GM12891 (cell line): Measurements from ENCODE around the gene TBRG4.

Experiments
- DNase-seq: peaks from one replicate; pipeline ENCODE4 v3.0.0; 2011; ENCODE audit warnings: low spot score; ENCODE audit not compliant: insufficient read length
- FAIRE-seq: peaks from 2 replicates; lab custom pipeline; 2011; peaks lifted over from hg19 to GRCh38; lab: Jason Lieb, UNC
- PAX5 ChIP-seq: IDR thresholded peaks from 2 replicates; pipeline ENCODE4 v1.6.1; 2011; ENCODE audit warnings: low read length, moderate library complexity, mild to moderate bottlenecking; ENCODE audit not compliant: insufficient read depth, severe bottlenecking
- POLR2A ChIP-seq: IDR thresholded peaks from 2 replicates; pipeline ENCODE4 v1.6.1; 2011; ENCODE audit warnings: low read depth, low read length, control low read depth
- POLR2AphosphoS5 ChIP-seq: IDR thresholded peaks from 2 replicates; pipeline ENCODE4 v1.6.1; 2011; ENCODE audit warnings: low read depth, low read length, control low read depth
- POU2F2 ChIP-seq: IDR thresholded peaks from 2 replicates; pipeline ENCODE4 v1.6.1; 2011; ENCODE audit warnings: low read depth, mild to moderate bottlenecking, control low read depth, low read length, moderate library complexity
- SPI1 ChIP-seq: IDR thresholded peaks from 2 replicates; pipeline ENCODE4 v1.6.1; 2011; ENCODE audit warnings: low read depth, low read length, control low read depth
- TAF1 ChIP-seq: IDR thresholded peaks from 2 replicates; pipeline ENCODE4 v1.6.1; 2011; ENCODE audit warnings: low read depth, low read length, control low read depth

The TBRG4 gene

GRCh38 chr7:45053401-45053800 is 58.1 kb downstream of the TBRG4 start:
- no peak for DNase-seq
- FAIRE-seq: no peak

GRCh38 chr7:45052011-45052410 is 59.5 kb downstream of the TBRG4 start:
- no peak for FAIRE-seq
- no peak for DNase-seq
- TF ChIP-seq TAF1: no peak
- TF ChIP-seq POLR2AphosphoS5: no peak
- no peak for TF ChIP-seq POU2F2
- TF ChIP-seq SPI1: no peak
- TF ChIP-seq PAX5: no peak
- no peak for TF ChIP-seq POLR2A

More at GRCh38 chr7:45053401-45053800, 58.1 kb downstream of the TBRG4 start:
- TF ChIP-seq POLR2A (no peak), TAF1 (no peak), SPI1 (no peak), POLR2AphosphoS5 (no peak), PAX5 (no peak), POU2F2 (no peak)

- DNase-seq (no peak), FAIRE-seq (peak; percentile 41)
- no peak for TF ChIP-seq TAF1
- TF ChIP-seq SPI1: no peak
- no peak for TF ChIP-seq POLR2AphosphoS5
- TF ChIP-seq POU2F2: no peak
These were observed 61.3 kb downstream of the TBRG4 start for GRCh38 chr7:45050198-45050597.
